ENCODE results near the gene CELF1.

DNA sequence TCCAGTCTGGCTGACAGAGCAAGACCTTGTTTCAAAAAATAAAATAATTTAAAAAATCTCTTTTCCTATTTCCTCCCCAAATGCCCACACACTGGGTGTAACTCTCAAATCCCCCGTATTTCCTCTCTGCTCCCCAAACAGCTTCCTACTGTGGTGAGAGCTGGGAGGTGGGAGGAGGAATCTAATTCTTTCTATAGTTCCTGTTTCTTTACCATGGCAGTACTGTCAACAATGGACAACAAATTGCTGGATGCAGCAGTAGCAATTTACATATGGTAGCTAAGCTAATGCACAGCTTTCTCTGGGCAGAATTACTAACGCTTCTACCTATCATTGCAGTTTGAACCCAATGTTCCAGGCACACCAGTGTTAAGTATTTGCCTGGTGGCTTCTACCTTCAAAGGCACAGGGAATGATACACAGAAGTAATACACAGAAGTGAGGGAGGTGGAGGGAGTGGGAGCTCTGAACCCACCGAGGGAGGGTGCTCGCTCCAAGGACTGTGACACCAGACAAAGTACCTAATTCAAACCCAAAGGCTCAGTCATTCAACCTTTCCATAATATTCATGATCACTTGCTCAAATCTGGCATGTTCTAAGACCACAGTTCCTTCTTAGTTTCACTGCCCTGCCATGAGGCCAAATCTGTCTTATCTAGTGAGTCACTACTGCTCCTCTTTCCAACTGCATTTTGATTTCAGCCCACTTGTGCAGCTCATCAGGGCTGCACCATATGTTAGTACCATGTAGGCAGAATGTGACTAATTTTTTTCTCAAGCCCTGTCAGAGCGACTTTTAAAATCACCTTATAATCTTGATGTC, 37.9 kb downstream of the CELF1 start:
- TF ChIP-seq FOXM1 (IDR thresholded peaks at IDR 0.05; ENCODE audit: borderline replicate concordance, low read depth) (no peak), YY1 (IDR thresholded peaks at IDR 0.05; ENCODE audit: low read depth) (no peak), EGR1 (IDR thresholded peaks at IDR 0.05) (no peak), NFIC (IDR thresholded peaks at IDR 0.05) (no peak), EP300 (IDR thresholded peaks at IDR 0.05; ENCODE audit: borderline replicate concordance) (no peak), CEBPB (IDR thresholded peaks at IDR 0.05) (no peak), TEAD4 (IDR thresholded peaks at IDR 0.05) (no peak), TAF1 (IDR thresholded peaks at IDR 0.05; ENCODE audit: low read depth) (no peak)
- TF ChIP-seq, protein P1, sequence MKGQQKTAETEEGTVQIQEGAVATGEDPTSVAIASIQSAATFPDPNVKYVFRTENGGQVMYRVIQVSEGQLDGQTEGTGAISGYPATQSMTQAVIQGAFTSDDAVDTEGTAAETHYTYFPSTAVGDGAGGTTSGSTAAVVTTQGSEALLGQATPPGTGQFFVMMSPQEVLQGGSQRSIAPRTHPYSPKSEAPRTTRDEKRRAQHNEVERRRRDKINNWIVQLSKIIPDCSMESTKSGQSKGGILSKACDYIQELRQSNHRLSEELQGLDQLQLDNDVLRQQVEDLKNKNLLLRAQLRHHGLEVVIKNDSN (IDR thresholded peaks at IDR 0.05): no peak

All from Ishikawa (cell line).